Measurements from ENCODE around the gene F7. TPM values are rescaled to one million over a fixed set of nuclear protein-coding genes. Genes with fewer than 3 reads are reported as not detected.

Gene F7
- total RNA-seq, 1 donor from 2014 or later = 7.3 TPM

DNA sequence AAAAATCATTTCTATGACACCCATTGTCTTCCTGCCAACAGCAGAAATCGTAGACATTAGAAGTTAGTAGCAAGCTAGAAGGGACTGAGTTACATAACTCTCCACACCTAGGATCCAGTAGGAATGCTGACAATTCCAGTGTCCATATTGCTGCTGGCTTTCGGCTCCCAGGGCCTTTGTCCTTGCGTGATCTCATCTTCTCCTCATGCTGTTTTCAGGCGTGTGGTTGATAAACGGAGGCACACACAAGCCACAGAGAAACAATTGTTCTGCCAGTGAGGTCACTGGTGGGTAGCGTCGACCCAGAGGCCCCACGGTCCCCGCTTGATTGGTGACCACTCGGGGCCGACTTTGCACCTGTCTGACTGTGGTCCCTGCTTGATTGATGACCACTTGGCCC is 31.6 kb upstream of the F7 start:
- peak overlapping the region; percentile 63 for H3K27ac Mint-ChIP-seq

DNA sequence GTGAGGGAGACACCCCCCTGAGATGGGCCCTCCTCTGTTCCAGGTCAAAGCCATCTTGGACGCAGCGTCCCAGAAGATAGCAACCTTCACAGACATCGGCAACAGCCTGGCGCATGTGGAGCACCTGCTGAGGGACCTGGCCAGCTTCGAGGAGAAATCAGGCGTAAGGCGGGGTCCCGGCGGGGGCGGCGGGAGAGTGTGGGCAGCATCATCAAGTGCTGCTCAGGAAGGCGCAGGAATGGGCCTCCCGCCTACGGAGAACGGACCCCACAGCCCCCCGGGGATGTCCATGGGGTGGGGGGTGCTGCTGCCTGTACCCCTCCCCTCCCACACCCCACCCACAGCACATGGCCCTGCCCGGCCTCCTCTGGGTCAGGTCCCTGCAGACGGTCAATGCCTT is 31.2 kb upstream of the F7 start:
- H3K27ac Mint-ChIP-seq = no peak overlapping the region
- H3K27me3 Mint-ChIP-seq = no peaks in the 10 kb centered on the region
- TF ChIP-seq, protein P1, sequence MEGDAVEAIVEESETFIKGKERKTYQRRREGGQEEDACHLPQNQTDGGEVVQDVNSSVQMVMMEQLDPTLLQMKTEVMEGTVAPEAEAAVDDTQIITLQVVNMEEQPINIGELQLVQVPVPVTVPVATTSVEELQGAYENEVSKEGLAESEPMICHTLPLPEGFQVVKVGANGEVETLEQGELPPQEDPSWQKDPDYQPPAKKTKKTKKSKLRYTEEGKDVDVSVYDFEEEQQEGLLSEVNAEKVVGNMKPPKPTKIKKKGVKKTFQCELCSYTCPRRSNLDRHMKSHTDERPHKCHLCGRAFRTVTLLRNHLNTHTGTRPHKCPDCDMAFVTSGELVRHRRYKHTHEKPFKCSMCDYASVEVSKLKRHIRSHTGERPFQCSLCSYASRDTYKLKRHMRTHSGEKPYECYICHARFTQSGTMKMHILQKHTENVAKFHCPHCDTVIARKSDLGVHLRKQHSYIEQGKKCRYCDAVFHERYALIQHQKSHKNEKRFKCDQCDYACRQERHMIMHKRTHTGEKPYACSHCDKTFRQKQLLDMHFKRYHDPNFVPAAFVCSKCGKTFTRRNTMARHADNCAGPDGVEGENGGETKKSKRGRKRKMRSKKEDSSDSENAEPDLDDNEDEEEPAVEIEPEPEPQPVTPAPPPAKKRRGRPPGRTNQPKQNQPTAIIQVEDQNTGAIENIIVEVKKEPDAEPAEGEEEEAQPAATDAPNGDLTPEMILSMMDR (IDR thresholded peaks at IDR 0.05; ENCODE audit: unreplicated experiment) = no peak
- no peak for DNase-seq (ENCODE audit: low spot score, unreplicated experiment)
- no peaks in the 10 kb centered on the region for H3K9me3 Mint-ChIP-seq (ENCODE audit: low read depth)
- no peak overlapping the region for H3K4me3 Mint-ChIP-seq (ENCODE audit: low read depth)
- H3K36me3 Mint-ChIP-seq (ENCODE audit: insufficient read depth) = peaks cover 40% of the 10 kb centered on the region
- peaks cover 11% of the 10 kb centered on the region for H3K4me1 Mint-ChIP-seq (ENCODE audit: low read depth)

More for the DNA sequence above, 31.6 kb upstream of the F7 start:
- H3K27me3 Mint-ChIP-seq = no peaks in the 10 kb centered on the region
- no peak overlapping the region for H3K4me3 Mint-ChIP-seq (ENCODE audit: low read depth)
- peaks cover 39% of the 10 kb centered on the region for H3K36me3 Mint-ChIP-seq (ENCODE audit: insufficient read depth)
- peaks cover 11% of the 10 kb centered on the region for H3K4me1 Mint-ChIP-seq (ENCODE audit: low read depth)
- no peaks in the 10 kb centered on the region for H3K9me3 Mint-ChIP-seq (ENCODE audit: low read depth)
- TF ChIP-seq, protein P1 (IDR thresholded peaks at IDR 0.05; ENCODE audit: unreplicated experiment) = no peak
- no peak for DNase-seq (ENCODE audit: low spot score, unreplicated experiment)

DNA sequence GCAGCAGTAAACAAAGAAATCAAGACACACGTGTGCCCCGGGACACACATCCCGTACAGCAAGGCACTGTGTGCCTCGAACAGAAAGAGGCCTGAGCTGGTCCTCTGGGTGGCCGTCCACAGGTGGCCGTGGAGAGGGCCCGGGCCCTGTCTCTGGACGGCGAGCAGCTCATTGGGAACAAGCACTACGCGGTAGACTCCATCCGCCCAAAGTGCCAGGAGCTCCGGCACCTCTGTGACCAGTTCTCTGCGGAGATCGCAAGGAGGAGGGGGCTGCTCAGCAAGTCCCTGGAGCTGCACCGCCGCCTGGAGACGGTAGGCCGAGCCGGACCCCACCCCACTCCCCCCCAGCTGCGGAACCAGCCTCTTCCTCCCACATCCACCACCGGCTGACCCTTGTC is 30.7 kb upstream of the F7 start:
- H3K36me3 Mint-ChIP-seq (ENCODE audit: insufficient read depth) = peaks cover 41% of the 10 kb centered on the region
- peaks cover 11% of the 10 kb centered on the region for H3K4me1 Mint-ChIP-seq (ENCODE audit: low read depth)
- no peaks in the 10 kb centered on the region for H3K9me3 Mint-ChIP-seq (ENCODE audit: low read depth)
- no peak overlapping the region for H3K27ac Mint-ChIP-seq
- TF ChIP-seq, protein P1 (IDR thresholded peaks at IDR 0.05; ENCODE audit: unreplicated experiment) = no peak
- H3K4me3 Mint-ChIP-seq (ENCODE audit: low read depth) = no peak overlapping the region
- no peaks in the 10 kb centered on the region for H3K27me3 Mint-ChIP-seq
- DNase-seq (ENCODE audit: low spot score, unreplicated experiment) = no peak

DNA sequence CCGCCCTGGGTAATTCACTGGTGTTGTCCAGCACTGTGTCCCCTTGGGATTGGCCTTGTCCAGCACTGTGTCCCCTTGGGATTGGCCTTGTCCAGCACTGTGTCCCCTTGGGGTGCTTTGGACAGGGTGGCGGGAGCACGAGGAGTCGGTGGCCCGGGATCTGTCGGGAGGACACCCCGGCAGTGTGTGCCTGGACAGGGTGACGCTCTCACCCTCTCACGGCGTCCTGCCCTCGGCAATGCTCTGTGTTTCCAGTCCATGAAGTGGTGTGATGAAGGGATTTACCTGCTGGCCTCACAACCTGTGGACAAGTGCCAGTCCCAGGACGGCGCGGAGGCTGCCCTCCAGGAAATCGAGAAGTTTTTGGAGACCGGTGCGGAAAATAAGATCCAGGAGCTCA is 29.9 kb upstream of the F7 start:
- Mint-ChIP-seq H3K27ac (peak overlapping the region; percentile 37), H3K9me3 (ENCODE audit: low read depth) (no peaks in the 10 kb centered on the region), H3K4me3 (ENCODE audit: low read depth) (no peak overlapping the region), H3K4me1 (ENCODE audit: low read depth) (peaks cover 6% of the 10 kb centered on the region), H3K27me3 (no peaks in the 10 kb centered on the region), H3K36me3 (ENCODE audit: insufficient read depth) (peaks cover 36% of the 10 kb centered on the region)
- no peak for DNase-seq (ENCODE audit: low spot score, unreplicated experiment)
- TF ChIP-seq, protein P1 (IDR thresholded peaks at IDR 0.05; ENCODE audit: unreplicated experiment) = no peak

DNA sequence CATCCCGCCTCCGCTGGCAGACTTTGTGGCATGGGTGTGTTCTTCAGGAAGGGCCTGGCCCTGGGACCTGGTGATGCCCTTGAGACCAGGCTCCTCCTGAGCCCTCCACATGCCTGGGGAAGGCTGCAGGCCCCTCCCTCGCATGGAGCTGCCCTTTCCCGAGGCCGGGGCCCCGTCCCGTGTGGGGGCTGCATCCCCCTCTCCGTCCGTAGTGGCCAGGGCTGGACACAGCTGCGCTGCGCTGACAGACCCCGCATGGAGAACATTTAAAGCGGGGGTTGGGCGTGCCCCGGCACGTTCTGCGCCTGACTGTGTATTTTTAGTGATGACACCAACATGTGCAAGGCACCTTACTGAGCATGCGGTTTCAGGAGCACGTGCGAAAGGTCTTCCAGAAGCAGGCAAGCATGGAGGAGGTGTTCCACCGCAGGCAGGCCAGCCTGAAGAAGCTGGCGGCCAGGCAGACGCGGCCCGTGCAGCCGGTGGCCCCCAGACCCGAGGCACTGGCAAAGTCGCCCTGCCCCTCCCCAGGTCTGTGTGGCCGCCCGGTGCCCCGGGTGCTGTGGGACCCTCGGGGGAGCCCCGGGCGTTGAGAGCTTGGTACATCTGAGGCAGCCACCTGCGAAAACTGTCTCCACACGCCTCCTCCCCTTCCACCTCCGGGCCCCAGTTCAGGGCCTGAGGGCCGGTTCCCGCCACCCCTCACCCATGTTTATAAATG is 28.8 kb upstream of the F7 start:
- no peak overlapping the region for H3K4me3 Mint-ChIP-seq (ENCODE audit: low read depth)

More for the DNA sequence above, 28.8 kb upstream of the F7 start:
- no peaks in the 10 kb centered on the region for H3K9me3 Mint-ChIP-seq (ENCODE audit: low read depth)
- DNase-seq (ENCODE audit: low spot score, unreplicated experiment) = no peak
- H3K27me3 Mint-ChIP-seq = no peaks in the 10 kb centered on the region
- TF ChIP-seq, protein P1 (IDR thresholded peaks at IDR 0.05; ENCODE audit: unreplicated experiment) = no peak
- peaks cover 2% of the 10 kb centered on the region for H3K4me1 Mint-ChIP-seq (ENCODE audit: low read depth)
- H3K27ac Mint-ChIP-seq = no peak overlapping the region
- peaks cover 27% of the 10 kb centered on the region for H3K36me3 Mint-ChIP-seq (ENCODE audit: insufficient read depth)

Data from progenitor cell of endocrine pancreas (in vitro differentiated cells).